GM23248 (cell line): ENCODE data around the gene DHCR24. TPM values are rescaled to one million over a fixed set of nuclear protein-coding genes. Genes with fewer than 3 reads are reported as not detected.

Experiments
- DNase-seq: peaks from one replicate; pipeline ENCODE4 v3.0.0-alpha.2; 2015
- H2AFZ ChIP-seq: fragments of 200-600 bp; sonication (generic); 2 replicates; pipeline ENCODE4 v1.6.1; 2016; ENCODE audit warnings: antibody characterized with exemption
- H3F3A ChIP-seq: fragments of 200-600 bp; sonication (generic); 2 replicates; pipeline ENCODE4 v1.6.1; 2016; ENCODE audit warnings: mild to moderate bottlenecking, antibody characterized with exemption, mixed run types; ENCODE audit not compliant: insufficient read depth
- H3K27ac ChIP-seq: fragments of 200-600 bp; sonication (generic); 2 replicates; pipeline ENCODE4 v1.5.1; 2016; ENCODE audit warnings: mild to moderate bottlenecking
- H3K27me3 ChIP-seq: fragments of 200-600 bp; sonication (generic); replicated peaks from 2 replicates; pipeline ENCODE4 v1.6.1; 2016; ENCODE audit warnings: mild to moderate bottlenecking; ENCODE audit not compliant: insufficient read depth
- H3K36me3 ChIP-seq: fragments of 200-600 bp; sonication (generic); 2 replicates; pipeline ENCODE4 v1.6.1; 2016; ENCODE audit warnings: low read depth, mild to moderate bottlenecking
- H3K4me1 ChIP-seq: fragments of 200-600 bp; sonication (generic); 2 replicates; pipeline ENCODE4 v1.6.1; 2016; ENCODE audit warnings: mild to moderate bottlenecking; ENCODE audit not compliant: insufficient read depth
- H3K4me2 ChIP-seq: fragments of 200-600 bp; sonication (generic); one replicate; pipeline ENCODE4 v1.6.1; 2016; ENCODE audit warnings: mild to moderate bottlenecking; ENCODE audit not compliant: unreplicated experiment
- H3K4me3 ChIP-seq: fragments of 200-600 bp; sonication (generic); 2 replicates; pipeline ENCODE4 v1.5.1; 2016; ENCODE audit warnings: mild to moderate bottlenecking
- H3K79me2 ChIP-seq: fragments of 200-600 bp; sonication (generic); 2 replicates; pipeline ENCODE4 v1.6.1; 2016; ENCODE audit warnings: mild to moderate bottlenecking; ENCODE audit not compliant: insufficient read depth
- H3K9ac ChIP-seq: fragments of 200-600 bp; sonication (generic); 2 replicates; pipeline ENCODE4 v1.6.1; 2016; ENCODE audit warnings: mild to moderate bottlenecking
- H3K9me2 ChIP-seq: fragments of 200-600 bp; sonication (generic); 2 replicates; pipeline ENCODE4 v1.6.1; 2016; ENCODE audit warnings: mixed run types, mild to moderate bottlenecking, moderate library complexity; ENCODE audit not compliant: insufficient read depth
- H3K9me3 ChIP-seq: fragments of 200-600 bp; sonication (generic); one replicate; pipeline ENCODE4 v1.6.1; 2017; ENCODE audit warnings: low read depth
- H4K20me1 ChIP-seq: fragments of 200-600 bp; sonication (generic); 2 replicates; pipeline ENCODE4 v1.6.0; 2016; ENCODE audit not compliant: insufficient read depth
- EZH2 ChIP-seq: fragments of 200-600 bp; sonication (generic); IDR thresholded peaks from 2 replicates; pipeline ENCODE4 v1.6.1; 2018; ENCODE audit warnings: antibody characterized with exemption, mild to moderate bottlenecking; ENCODE audit not compliant: insufficient read depth, poor library complexity, severe bottlenecking
- EZH2phosphoT487 ChIP-seq: fragments of 200-600 bp; sonication (generic); IDR thresholded peaks from 2 replicates; pipeline ENCODE4 v1.6.1; 2018; ENCODE audit warnings: antibody characterized with exemption, moderate library complexity, mild to moderate bottlenecking, low read depth; ENCODE audit not compliant: insufficient read depth
- WGBS, 2 experiments: methylation state at CpG; one replicate each; pipeline ENCODE4 v1.1.6; 2015 to 2017; ENCODE audit warnings: low lambda C conversion rate in 2 of 2, low coverage in 1 of 2; ENCODE audit errors: missing lambda C conversion rate in 2 of 2; 5-methylcytosine and 5-hydroxymethylcytosine counted together
- in situ Hi-C: fragments of 300-500 bp; cut with MboI; formaldehyde crosslinking; loops from 2 replicates; pipeline ENCODE4 v1.15.0; 2020
- polyA plus RNA-seq: library from polyadenylated mRNA; unstranded; fragments of >200 nt; fragmentation: Nextera tagmentation; extraction: Ambion mirVana; gene quantifications from 2 replicates; pipeline ENCODE4 v1.2.1, GENCODE V29; 2016
- total RNA-seq: library from RNA; depleted of rRNA; stranded (reverse); fragments of >200 nt; shearing (Covaris generic); gene quantifications from 2 replicates; pipeline ENCODE4 v1.2.3, GENCODE V29; 2014

DHCR24 gene
- total and polyA plus RNA-seq, 2 experiments from 2014 or later, result 42.5 to 63.4 TPM

DNA sequence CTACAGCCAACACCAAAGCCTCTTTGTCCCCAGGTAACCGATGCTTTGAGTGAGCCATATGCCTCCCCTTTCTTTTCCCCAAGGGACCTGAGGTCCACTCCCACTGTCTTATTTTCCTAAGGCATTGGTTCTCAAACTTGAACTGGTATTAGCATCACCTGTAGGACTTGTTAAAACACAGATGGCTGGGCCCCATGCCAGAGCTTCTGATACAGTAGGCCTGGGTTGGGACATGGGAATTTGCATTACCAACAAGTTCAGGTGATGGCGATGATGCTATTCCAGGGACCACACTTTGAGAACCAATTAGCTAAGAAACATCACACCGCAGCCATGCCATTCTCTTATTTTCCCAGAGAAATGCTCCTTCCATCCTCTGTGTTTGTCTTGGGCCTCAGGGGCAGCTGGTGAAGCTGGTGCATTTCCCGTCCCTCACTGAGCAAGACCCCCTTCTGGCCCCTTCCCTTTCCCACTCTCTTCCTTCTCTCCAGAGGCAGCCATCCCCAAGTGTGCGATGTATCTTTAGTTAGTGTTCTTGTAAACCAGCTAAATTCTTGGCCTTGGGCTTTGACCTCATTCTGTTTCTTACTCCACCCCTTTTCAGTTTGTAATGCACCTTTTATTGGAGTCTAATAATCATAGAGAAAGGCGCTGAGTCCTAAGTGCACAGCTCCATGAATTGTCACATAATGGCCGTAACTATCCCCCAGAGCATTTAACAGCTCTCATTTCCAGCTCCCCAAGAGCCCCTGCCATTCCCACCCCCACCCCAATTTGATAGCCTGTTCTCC, 71.7 kb downstream of the DHCR24 start:
- WGBS, 2 experiments, result 78 to 81% methylated on average over 7 of the region's 7 CpGs
- Histone ChIP-seq H3K27ac (no peak overlapping the region), H3K79me2 (no peaks in the 10 kb centered on the region), H3K4me3 (no peak overlapping the region), H3K4me1 (no peaks in the 10 kb centered on the region), H3K27me3 (peaks cover 5% of the 10 kb centered on the region; the same call in 1 of the 2 replicates), H3K9me2 (no peaks in the 10 kb centered on the region), H4K20me1 (no peaks in the 10 kb centered on the region), H3K4me2 (no peak overlapping the region), H3F3A (no peaks in the 10 kb centered on the region), H2AFZ (no peak overlapping the region), H3K9me3 (no peaks in the 10 kb centered on the region), H3K9ac (no peak overlapping the region), H3K36me3 (no peaks in the 10 kb centered on the region)
- in situ Hi-C loops, result loop anchor here (25.0 kb wide), 1 partner anchor 703 kb away; no protein-coding TSS in a partner anchor
- no peak for DNase-seq
- TF ChIP-seq EZH2phosphoT487 (no peak), EZH2 (no peak)

DNA sequence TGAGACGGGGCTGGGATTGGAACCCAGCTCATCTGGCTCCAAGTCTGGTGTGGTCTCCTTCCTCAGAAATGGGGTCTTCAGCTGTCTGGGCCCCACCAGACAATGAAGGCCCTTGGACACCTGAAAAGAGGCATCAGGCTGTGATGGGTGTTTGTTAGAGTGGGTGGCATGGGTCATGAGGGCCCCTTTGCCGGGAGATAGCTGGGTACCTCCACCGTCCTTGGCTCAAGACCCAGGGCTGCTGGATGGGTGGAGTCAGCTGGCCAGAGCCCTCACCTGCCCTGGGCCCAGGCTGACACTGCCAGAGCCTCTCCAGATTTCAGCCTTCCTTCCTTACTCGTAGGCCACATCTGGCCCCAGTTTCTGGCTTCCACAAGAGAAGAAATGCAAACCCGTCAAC, 72.4 kb downstream of the DHCR24 start:
- H3K4me1 ChIP-seq, result no peaks in the 10 kb centered on the region
- no peak overlapping the region for H3K27ac ChIP-seq
- H4K20me1 ChIP-seq, result no peaks in the 10 kb centered on the region
- WGBS, 2 experiments, result 65 to 74% methylated on average over 5 of the region's 5 CpGs
- H2AFZ ChIP-seq, result no peak overlapping the region
- H3K4me3 ChIP-seq, result no peak overlapping the region
- no peaks in the 10 kb centered on the region for H3F3A ChIP-seq
- H3K36me3 ChIP-seq, result no peaks in the 10 kb centered on the region
- in situ Hi-C loops, result loop anchor here (25.0 kb wide), 1 partner anchor 702 kb away; no protein-coding TSS in a partner anchor
- DNase-seq, result no peak
- H3K9me3 ChIP-seq, result no peaks in the 10 kb centered on the region
- H3K9ac ChIP-seq, result no peak overlapping the region
- TF ChIP-seq EZH2phosphoT487, result no peak
- TF ChIP-seq EZH2, result no peak
- H3K4me2 ChIP-seq, result no peak overlapping the region
- peaks cover 5% of the 10 kb centered on the region; the same call in 1 of the 2 replicates for H3K27me3 ChIP-seq
- H3K79me2 ChIP-seq, result no peaks in the 10 kb centered on the region
- H3K9me2 ChIP-seq, result no peaks in the 10 kb centered on the region

DNA sequence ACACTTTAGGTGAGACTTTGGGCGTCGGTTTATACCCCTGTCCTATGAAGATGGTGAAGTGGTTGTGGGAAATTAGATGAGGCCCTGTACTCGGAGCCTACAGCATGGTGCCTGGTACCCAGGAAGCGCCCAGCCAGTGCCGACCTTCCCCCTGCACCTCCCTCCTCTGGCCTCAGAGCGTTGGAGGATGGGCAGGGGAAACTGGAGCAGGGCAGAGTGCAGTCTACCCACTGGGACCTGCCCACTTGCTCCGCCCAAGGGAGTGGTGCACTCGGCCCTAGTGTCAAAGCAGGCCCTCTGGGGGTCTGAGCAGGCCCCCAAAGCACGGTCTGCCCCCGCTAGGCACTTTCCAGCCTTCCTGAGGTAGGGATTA, 72.9 kb downstream of the DHCR24 start:
- 49 to 57% methylated on average over 10 of the region's 10 CpGs for WGBS, 2 experiments
- H3K4me3 ChIP-seq, result no peak overlapping the region
- in situ Hi-C loops, result loop anchor here (25.0 kb wide), 1 partner anchor 702 kb away; no protein-coding TSS in a partner anchor

DNA sequence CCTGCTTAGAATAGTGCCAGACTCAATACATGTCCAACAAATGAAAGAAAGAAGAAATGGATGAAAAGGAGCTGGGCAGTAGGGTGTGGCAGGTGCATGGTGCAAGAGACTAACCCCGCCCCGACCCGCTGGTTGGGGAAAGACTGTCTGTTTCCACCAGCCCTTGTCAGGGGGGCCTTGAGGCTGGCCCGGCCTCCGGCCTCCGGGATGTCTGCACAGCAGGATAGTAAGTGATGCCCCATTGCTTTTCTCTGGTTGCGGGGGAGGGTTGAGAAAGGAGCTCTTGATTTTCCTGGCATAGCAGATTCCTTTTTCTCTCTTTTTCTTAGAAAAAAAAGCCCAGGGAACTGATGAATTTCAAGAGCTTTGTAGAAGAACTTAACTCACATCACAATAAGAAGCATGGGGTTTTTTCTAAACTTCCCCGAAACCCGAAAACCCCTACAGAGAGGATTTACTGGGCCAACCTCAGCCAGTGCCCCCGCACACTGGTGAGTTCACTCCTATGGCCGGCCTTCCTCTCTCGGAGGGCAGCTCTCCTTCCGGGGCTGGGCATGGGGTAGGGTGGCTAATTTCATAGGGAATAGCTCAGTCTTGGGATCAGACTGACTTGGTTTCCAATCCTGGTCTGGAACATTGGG, 73.4 kb downstream of the DHCR24 start:
- no peak overlapping the region for H3K9ac ChIP-seq
- WGBS, 2 experiments, result 77 to 78% methylated on average over 12 to 13 of the region's 13 CpGs
- in situ Hi-C loops, result loop anchor here (25.0 kb wide), 1 partner anchor 701 kb away; no protein-coding TSS in a partner anchor
- H3K4me2 ChIP-seq, result no peak overlapping the region
- no peaks in the 10 kb centered on the region for H3K79me2 ChIP-seq
- H3K9me2 ChIP-seq, result no peaks in the 10 kb centered on the region
- H3K27ac ChIP-seq, result no peak overlapping the region
- DNase-seq, result no peak
- H3K4me1 ChIP-seq, result no peaks in the 10 kb centered on the region
- no peaks in the 10 kb centered on the region for H3F3A ChIP-seq
- TF ChIP-seq EZH2 (no peak), EZH2phosphoT487 (no peak)
- no peaks in the 10 kb centered on the region for H4K20me1 ChIP-seq
- H3K27me3 ChIP-seq, result peaks cover 5% of the 10 kb centered on the region; the same call in 1 of the 2 replicates
- H3K4me3 ChIP-seq, result no peak overlapping the region
- no peaks in the 10 kb centered on the region for H3K9me3 ChIP-seq
- no peak overlapping the region for H2AFZ ChIP-seq
- no peaks in the 10 kb centered on the region for H3K36me3 ChIP-seq

More for the DNA sequence above, 72.9 kb downstream of the DHCR24 start:
- Histone ChIP-seq H3K4me2 (no peak overlapping the region), H2AFZ (no peak overlapping the region), H3K79me2 (no peaks in the 10 kb centered on the region), H4K20me1 (no peaks in the 10 kb centered on the region), H3K9ac (no peak overlapping the region), H3K9me3 (no peaks in the 10 kb centered on the region), H3K4me1 (no peaks in the 10 kb centered on the region), H3K9me2 (no peaks in the 10 kb centered on the region), H3K27ac (no peak overlapping the region), H3K36me3 (no peaks in the 10 kb centered on the region), H3F3A (no peaks in the 10 kb centered on the region), H3K27me3 (peaks cover 5% of the 10 kb centered on the region; the same call in 1 of the 2 replicates)
- DNase-seq, result no peak
- TF ChIP-seq EZH2phosphoT487, result no peak
- TF ChIP-seq EZH2, result no peak
